DOHH2 (cell line): ENCODE data around the gene FKBP5.
"Not testable (repeated sequence)": the region's sequence is repeated elsewhere in the genome, so short reads cannot be mapped to it uniquely, and the experiment has no call there.

Experiments
- H3F3A ChIP-seq: fragments of 200-600 bp; sonication (generic), shearing (Covaris generic); 2 replicates; pipeline ENCODE4 v1.6.0; 2016; ENCODE audit warnings: antibody characterized with exemption, mild to moderate bottlenecking; ENCODE audit not compliant: control insufficient read depth, insufficient read depth
- H3K27ac ChIP-seq: fragments of 200-600 bp; sonication (generic); 2 replicates; pipeline ENCODE4 v1.5.1; 2014; ENCODE audit warnings: low read depth, mild to moderate bottlenecking, low read length, moderate library complexity
- H3K27me3 ChIP-seq: fragments of 200-600 bp; sonication (generic); 2 replicates; pipeline ENCODE4 v1.6.1; 2014; ENCODE audit warnings: mild to moderate bottlenecking, low read length, mixed read lengths; ENCODE audit not compliant: control insufficient read depth
- H3K36me3 ChIP-seq: fragments of 200-600 bp; sonication (generic); 2 replicates; pipeline ENCODE4 v1.6.1; 2014; ENCODE audit warnings: mild to moderate bottlenecking, low read length, moderate library complexity, mixed read lengths; ENCODE audit not compliant: control insufficient read depth
- H3K4me1 ChIP-seq: fragments of 200-600 bp; sonication (generic); 2 replicates; pipeline ENCODE4 v1.6.1; 2014; ENCODE audit warnings: mild to moderate bottlenecking, low read length, mixed read lengths; ENCODE audit not compliant: control insufficient read depth
- H3K4me2 ChIP-seq: fragments of 200-600 bp; sonication (generic); 2 replicates; pipeline ENCODE4 v1.6.0; 2014; ENCODE audit warnings: mild to moderate bottlenecking, low read length, moderate library complexity
- H3K4me3 ChIP-seq: fragments of 200-600 bp; sonication (generic); 2 replicates; pipeline ENCODE4 v1.5.1; 2014; ENCODE audit warnings: mild to moderate bottlenecking, low read length, mixed read lengths
- H3K79me2 ChIP-seq: fragments of 200-600 bp; sonication (generic); 2 replicates; pipeline ENCODE4 v1.6.1; 2014; ENCODE audit warnings: mild to moderate bottlenecking, low read length, mixed read lengths; ENCODE audit not compliant: control insufficient read depth
- H3K9me2 ChIP-seq: fragments of 200-600 bp; sonication (generic); replicated peaks from 2 replicates; pipeline ENCODE4 v1.6.1; 2014; ENCODE audit warnings: mild to moderate bottlenecking, low read length, mixed read lengths; ENCODE audit not compliant: control insufficient read depth
- H3K9me3 ChIP-seq: fragments of 200-600 bp; sonication (generic); 2 replicates; pipeline ENCODE4 v1.6.1; 2014; ENCODE audit warnings: antibody characterized with exemption, low read length, mixed read lengths; ENCODE audit not compliant: control insufficient read depth, insufficient read depth
- H4K20me1 ChIP-seq: fragments of 200-600 bp; sonication (generic); 2 replicates; pipeline ENCODE4 v1.6.0; 2014; ENCODE audit warnings: low read depth, mild to moderate bottlenecking, antibody characterized with exemption, low read length, moderate library complexity; ENCODE audit not compliant: control insufficient read depth, insufficient read depth
- EZH2phosphoT487 ChIP-seq: fragments of 200-600 bp; sonication (generic); IDR thresholded peaks from 2 replicates; pipeline ENCODE4 v1.6.1; 2017; ENCODE audit warnings: borderline replicate concordance, mild to moderate bottlenecking, antibody characterized with exemption, low read length, moderate library complexity, mixed read lengths
- TF ChIP-seq, protein P1 (sequence below): fragments of 200-600 bp; sonication (generic); IDR thresholded peaks from one replicate; pipeline ENCODE4 v1.5.1; 2014; ENCODE audit warnings: antibody characterized with exemption, mild to moderate bottlenecking, low read depth, low read length; ENCODE audit not compliant: poor library complexity, severe bottlenecking

FKBP5 gene

DNA sequence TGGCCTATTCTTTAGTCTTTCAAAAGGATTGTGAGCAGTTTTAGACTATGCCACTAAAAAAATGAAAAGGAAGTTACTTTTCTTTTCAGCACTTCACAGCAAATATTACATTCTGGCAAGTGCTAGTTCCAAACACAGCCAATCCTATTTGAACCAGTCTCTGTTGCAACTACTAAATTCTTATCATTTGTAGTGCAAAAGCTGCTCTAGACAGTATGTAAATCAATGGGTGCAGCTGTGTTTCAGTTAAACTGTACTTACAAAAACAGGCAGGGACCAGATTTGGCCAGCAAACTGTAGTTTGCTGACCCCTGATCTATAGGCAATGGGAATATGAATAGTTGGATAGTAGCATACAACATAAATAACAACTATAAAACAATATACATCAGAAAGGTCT is 107.9 kb downstream of the FKBP5 start:
- Histone ChIP-seq H3K9me3 (no peaks in the 10 kb centered on the region), H3K4me3 (no peak overlapping the region), H3K4me2 (no peak overlapping the region), H3K27ac (no peak overlapping the region), H4K20me1 (no peaks in the 10 kb centered on the region), H3K4me1 (no peaks in the 10 kb centered on the region), H3K27me3 (no peaks in the 10 kb centered on the region), H3F3A (peaks cover 11% of the 10 kb centered on the region), H3K9me2 (no peaks in the 10 kb centered on the region), H3K36me3 (peaks cover 58% of the 10 kb centered on the region), H3K79me2 (no peaks in the 10 kb centered on the region)
- TF ChIP-seq EZH2phosphoT487, result no peak
- TF ChIP-seq, protein P1, sequence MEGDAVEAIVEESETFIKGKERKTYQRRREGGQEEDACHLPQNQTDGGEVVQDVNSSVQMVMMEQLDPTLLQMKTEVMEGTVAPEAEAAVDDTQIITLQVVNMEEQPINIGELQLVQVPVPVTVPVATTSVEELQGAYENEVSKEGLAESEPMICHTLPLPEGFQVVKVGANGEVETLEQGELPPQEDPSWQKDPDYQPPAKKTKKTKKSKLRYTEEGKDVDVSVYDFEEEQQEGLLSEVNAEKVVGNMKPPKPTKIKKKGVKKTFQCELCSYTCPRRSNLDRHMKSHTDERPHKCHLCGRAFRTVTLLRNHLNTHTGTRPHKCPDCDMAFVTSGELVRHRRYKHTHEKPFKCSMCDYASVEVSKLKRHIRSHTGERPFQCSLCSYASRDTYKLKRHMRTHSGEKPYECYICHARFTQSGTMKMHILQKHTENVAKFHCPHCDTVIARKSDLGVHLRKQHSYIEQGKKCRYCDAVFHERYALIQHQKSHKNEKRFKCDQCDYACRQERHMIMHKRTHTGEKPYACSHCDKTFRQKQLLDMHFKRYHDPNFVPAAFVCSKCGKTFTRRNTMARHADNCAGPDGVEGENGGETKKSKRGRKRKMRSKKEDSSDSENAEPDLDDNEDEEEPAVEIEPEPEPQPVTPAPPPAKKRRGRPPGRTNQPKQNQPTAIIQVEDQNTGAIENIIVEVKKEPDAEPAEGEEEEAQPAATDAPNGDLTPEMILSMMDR, result no peak

DNA sequence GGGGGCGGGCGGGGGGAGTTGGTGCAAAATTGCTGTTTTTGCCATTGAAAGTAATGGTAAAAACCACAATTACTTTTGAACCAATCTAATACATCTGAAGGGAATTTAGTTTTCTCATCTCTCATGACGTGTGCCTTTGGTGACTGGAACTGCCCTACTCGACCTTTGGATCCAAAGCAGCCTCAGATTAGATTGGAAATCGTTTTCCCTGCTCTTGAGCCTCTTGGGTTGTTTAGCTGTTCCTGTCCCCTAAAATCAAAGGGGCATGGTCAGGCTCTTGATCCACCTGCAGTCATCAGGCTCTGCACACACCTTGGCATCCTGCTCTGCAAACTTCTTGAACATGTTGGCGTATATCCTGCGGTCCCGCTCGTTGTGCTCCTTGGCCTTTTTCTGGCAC is 112.0 kb downstream of the FKBP5 start:
- no peaks in the 10 kb centered on the region for H3K9me3 ChIP-seq
- H3K27me3 ChIP-seq, result no peaks in the 10 kb centered on the region
- no peaks in the 10 kb centered on the region for H4K20me1 ChIP-seq
- H3K9me2 ChIP-seq, result no peaks in the 10 kb centered on the region
- no peak overlapping the region for H3K4me2 ChIP-seq
- no peaks in the 10 kb centered on the region for H3F3A ChIP-seq
- H3K36me3 ChIP-seq, result peaks cover 49% of the 10 kb centered on the region
- no peaks in the 10 kb centered on the region for H3K4me1 ChIP-seq
- no peak for TF ChIP-seq EZH2phosphoT487
- TF ChIP-seq, protein P1, result no peak
- no peak overlapping the region for H3K27ac ChIP-seq
- H3K79me2 ChIP-seq, result no peaks in the 10 kb centered on the region
- no peak overlapping the region for H3K4me3 ChIP-seq

DNA sequence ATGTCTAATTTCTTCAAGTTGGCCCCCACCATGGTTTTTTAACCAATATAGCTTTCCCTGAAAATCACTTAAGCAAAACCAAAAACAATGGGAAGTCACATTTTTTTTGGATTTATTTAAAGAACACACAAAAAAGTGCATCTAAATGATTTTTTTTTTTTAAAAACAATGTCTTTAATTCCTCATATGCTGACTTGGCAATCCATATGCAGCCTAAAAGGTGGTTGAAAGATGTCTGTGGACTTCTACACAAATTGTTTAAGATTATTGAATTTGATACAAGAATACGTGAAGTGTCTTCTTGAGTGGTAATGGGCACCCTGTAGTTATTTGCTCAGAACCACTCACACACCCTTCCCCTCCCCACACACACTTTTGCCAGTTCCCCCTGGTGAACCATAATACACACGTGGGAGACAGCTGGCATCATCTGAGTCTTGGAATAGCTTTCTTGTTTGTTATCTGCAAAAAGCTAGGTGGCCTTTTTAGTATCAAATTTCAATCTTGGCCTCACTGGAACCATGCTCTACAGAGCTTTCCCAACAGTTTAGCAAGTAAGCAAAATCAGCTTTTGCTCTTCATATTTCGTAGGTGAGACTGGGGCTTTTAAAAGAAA is 115.1 kb downstream of the FKBP5 start:
- H3K9me3 ChIP-seq, result no peaks in the 10 kb centered on the region
- no peaks in the 10 kb centered on the region for H3K9me2 ChIP-seq
- TF ChIP-seq EZH2phosphoT487, result no peak
- TF ChIP-seq, protein P1, result no peak
- H3F3A ChIP-seq, result 0 out of 2 replicates have a peak, but pooled peaks cover 2% of the 10 kb centered on the region
- no peaks in the 10 kb centered on the region for H3K27me3 ChIP-seq
- no peak overlapping the region for H3K27ac ChIP-seq
- H3K4me2 ChIP-seq, result no peak overlapping the region
- no peaks in the 10 kb centered on the region for H3K79me2 ChIP-seq
- H3K36me3 ChIP-seq, result peaks cover 37% of the 10 kb centered on the region
- H3K4me1 ChIP-seq, result no peaks in the 10 kb centered on the region
- no peak overlapping the region for H3K4me3 ChIP-seq
- 0 out of 2 replicates have a peak, but pooled peaks cover 3% of the 10 kb centered on the region for H4K20me1 ChIP-seq

DNA sequence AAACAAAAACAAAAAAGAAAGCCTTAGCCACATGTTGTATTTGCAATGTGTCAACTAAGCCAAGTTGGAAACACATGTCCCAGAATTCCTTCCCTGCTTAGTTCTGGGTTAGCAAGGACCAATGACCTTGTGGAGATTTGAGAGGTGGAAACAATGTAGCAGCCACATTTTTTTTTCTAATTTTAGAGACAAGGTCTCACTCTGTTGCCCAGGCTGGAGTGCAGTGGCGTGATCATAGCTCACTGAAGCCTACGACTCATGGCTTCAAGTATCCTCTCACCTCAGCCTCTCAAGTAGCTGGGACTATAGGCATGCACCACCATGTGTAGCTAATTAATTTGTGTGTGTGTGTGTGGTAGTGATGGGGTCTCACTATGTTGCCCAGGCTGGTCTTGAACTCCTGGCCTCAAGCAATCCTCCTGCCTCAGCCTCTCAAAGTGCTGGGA is 117.8 kb downstream of the FKBP5 start:
- not testable (repeated sequence) for H3F3A ChIP-seq, H3K9me2 ChIP-seq

More for the DNA sequence above, 117.8 kb downstream of the FKBP5 start:
- not testable (repeated sequence) for H3K27me3 ChIP-seq, H3K4me2 ChIP-seq, H3K9me3 ChIP-seq, H3K79me2 ChIP-seq, H3K4me3 ChIP-seq, H3K4me1 ChIP-seq, H4K20me1 ChIP-seq, H3K27ac ChIP-seq
- peaks cover 20% of the 10 kb centered on the region for H3K36me3 ChIP-seq
